Measurements from ENCODE around the gene CINP. TPM values are rescaled to one million over a fixed set of nuclear protein-coding genes. Genes with fewer than 3 reads are reported as not detected.

CINP gene
- total and polyA plus RNA-seq, 2 experiments from 2014 or later, result 54.0 to 63.1 TPM

- TF ChIP-seq CTCF (conservative IDR thresholded peaks at IDR 0.05; ENCODE audit: low read depth in 2 of 2), result no peak
- TF ChIP-seq, protein P1, sequence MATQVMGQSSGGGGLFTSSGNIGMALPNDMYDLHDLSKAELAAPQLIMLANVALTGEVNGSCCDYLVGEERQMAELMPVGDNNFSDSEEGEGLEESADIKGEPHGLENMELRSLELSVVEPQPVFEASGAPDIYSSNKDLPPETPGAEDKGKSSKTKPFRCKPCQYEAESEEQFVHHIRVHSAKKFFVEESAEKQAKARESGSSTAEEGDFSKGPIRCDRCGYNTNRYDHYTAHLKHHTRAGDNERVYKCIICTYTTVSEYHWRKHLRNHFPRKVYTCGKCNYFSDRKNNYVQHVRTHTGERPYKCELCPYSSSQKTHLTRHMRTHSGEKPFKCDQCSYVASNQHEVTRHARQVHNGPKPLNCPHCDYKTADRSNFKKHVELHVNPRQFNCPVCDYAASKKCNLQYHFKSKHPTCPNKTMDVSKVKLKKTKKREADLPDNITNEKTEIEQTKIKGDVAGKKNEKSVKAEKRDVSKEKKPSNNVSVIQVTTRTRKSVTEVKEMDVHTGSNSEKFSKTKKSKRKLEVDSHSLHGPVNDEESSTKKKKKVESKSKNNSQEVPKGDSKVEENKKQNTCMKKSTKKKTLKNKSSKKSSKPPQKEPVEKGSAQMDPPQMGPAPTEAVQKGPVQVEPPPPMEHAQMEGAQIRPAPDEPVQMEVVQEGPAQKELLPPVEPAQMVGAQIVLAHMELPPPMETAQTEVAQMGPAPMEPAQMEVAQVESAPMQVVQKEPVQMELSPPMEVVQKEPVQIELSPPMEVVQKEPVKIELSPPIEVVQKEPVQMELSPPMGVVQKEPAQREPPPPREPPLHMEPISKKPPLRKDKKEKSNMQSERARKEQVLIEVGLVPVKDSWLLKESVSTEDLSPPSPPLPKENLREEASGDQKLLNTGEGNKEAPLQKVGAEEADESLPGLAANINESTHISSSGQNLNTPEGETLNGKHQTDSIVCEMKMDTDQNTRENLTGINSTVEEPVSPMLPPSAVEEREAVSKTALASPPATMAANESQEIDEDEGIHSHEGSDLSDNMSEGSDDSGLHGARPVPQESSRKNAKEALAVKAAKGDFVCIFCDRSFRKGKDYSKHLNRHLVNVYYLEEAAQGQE (IDR thresholded peaks at IDR 0.05; ENCODE audit: unreplicated experiment), result no peak
Measured at GRCh38 chr14:102348376-102348775, 14.3 kb downstream of the CINP start (continued).

- no peaks in the 10 kb centered on the region; the same call in 1 of the 2 replicates for H3K36me3 ChIP-seq (ENCODE audit: insufficient read depth)
- H3K27ac Mint-ChIP-seq, result no peak overlapping the region
- no peaks in the 10 kb centered on the region for H3K79me2 ChIP-seq (replicated peaks; ENCODE audit: insufficient read depth)
- no peak overlapping the region for H3K4me3 Mint-ChIP-seq
- no peaks in the 10 kb centered on the region for H3K9me2 ChIP-seq (ENCODE audit: insufficient read depth)
- H3K27ac ChIP-seq (ENCODE audit: low read depth), result no peak overlapping the region
- H2AFZ ChIP-seq, result no peak overlapping the region
- H3K4me1 ChIP-seq (ENCODE audit: insufficient read depth), result no peaks in the 10 kb centered on the region
- H3K27me3 Mint-ChIP-seq (ENCODE audit: insufficient read depth, low read depth, poor library complexity), result peaks cover 2% of the 10 kb centered on the region
- H4K20me1 ChIP-seq (replicated peaks; ENCODE audit: insufficient read depth), result no peaks in the 10 kb centered on the region
- H3K27me3 ChIP-seq (ENCODE audit: insufficient read depth), result no peaks in the 10 kb centered on the region
- no peak overlapping the region for H3K4me2 ChIP-seq
- H3K9me3 Mint-ChIP-seq, result no peaks in the 10 kb centered on the region
- no peaks in the 10 kb centered on the region for H3F3A ChIP-seq (replicated peaks; ENCODE audit: low read depth)
- H3K36me3 Mint-ChIP-seq (ENCODE audit: low read depth), result peaks cover 47% of the 10 kb centered on the region
- no peaks in the 10 kb centered on the region for H3K4me1 Mint-ChIP-seq
- no peak overlapping the region for H3K4me3 ChIP-seq
- ATAC-seq, result no peak
- DNase-seq (ENCODE audit: low spot score), result no peak
- TF ChIP-seq JUNB (IDR thresholded peaks at IDR 0.05; ENCODE audit: unreplicated experiment) (no peak), EZH2phosphoT487 (IDR thresholded peaks at IDR 0.05; ENCODE audit: unreplicated experiment) (no peak), CREB1 (CRISPR knock-in tag; IDR thresholded peaks at IDR 0.05; ENCODE audit: low read depth) (no peak), EZH2 (IDR thresholded peaks at IDR 0.05; ENCODE audit: low read depth, unreplicated experiment) (no peak), CTCF (conservative IDR thresholded peaks at IDR 0.05; ENCODE audit: low read depth in 2 of 2) (no peak), NANOG (IDR thresholded peaks at IDR 0.05; ENCODE audit: borderline replicate concordance) (no peak), ZNF331 (CRISPR knock-in tag; IDR thresholded peaks at IDR 0.05; ENCODE audit: low read depth) (no peak)
- TF ChIP-seq, protein P2, sequence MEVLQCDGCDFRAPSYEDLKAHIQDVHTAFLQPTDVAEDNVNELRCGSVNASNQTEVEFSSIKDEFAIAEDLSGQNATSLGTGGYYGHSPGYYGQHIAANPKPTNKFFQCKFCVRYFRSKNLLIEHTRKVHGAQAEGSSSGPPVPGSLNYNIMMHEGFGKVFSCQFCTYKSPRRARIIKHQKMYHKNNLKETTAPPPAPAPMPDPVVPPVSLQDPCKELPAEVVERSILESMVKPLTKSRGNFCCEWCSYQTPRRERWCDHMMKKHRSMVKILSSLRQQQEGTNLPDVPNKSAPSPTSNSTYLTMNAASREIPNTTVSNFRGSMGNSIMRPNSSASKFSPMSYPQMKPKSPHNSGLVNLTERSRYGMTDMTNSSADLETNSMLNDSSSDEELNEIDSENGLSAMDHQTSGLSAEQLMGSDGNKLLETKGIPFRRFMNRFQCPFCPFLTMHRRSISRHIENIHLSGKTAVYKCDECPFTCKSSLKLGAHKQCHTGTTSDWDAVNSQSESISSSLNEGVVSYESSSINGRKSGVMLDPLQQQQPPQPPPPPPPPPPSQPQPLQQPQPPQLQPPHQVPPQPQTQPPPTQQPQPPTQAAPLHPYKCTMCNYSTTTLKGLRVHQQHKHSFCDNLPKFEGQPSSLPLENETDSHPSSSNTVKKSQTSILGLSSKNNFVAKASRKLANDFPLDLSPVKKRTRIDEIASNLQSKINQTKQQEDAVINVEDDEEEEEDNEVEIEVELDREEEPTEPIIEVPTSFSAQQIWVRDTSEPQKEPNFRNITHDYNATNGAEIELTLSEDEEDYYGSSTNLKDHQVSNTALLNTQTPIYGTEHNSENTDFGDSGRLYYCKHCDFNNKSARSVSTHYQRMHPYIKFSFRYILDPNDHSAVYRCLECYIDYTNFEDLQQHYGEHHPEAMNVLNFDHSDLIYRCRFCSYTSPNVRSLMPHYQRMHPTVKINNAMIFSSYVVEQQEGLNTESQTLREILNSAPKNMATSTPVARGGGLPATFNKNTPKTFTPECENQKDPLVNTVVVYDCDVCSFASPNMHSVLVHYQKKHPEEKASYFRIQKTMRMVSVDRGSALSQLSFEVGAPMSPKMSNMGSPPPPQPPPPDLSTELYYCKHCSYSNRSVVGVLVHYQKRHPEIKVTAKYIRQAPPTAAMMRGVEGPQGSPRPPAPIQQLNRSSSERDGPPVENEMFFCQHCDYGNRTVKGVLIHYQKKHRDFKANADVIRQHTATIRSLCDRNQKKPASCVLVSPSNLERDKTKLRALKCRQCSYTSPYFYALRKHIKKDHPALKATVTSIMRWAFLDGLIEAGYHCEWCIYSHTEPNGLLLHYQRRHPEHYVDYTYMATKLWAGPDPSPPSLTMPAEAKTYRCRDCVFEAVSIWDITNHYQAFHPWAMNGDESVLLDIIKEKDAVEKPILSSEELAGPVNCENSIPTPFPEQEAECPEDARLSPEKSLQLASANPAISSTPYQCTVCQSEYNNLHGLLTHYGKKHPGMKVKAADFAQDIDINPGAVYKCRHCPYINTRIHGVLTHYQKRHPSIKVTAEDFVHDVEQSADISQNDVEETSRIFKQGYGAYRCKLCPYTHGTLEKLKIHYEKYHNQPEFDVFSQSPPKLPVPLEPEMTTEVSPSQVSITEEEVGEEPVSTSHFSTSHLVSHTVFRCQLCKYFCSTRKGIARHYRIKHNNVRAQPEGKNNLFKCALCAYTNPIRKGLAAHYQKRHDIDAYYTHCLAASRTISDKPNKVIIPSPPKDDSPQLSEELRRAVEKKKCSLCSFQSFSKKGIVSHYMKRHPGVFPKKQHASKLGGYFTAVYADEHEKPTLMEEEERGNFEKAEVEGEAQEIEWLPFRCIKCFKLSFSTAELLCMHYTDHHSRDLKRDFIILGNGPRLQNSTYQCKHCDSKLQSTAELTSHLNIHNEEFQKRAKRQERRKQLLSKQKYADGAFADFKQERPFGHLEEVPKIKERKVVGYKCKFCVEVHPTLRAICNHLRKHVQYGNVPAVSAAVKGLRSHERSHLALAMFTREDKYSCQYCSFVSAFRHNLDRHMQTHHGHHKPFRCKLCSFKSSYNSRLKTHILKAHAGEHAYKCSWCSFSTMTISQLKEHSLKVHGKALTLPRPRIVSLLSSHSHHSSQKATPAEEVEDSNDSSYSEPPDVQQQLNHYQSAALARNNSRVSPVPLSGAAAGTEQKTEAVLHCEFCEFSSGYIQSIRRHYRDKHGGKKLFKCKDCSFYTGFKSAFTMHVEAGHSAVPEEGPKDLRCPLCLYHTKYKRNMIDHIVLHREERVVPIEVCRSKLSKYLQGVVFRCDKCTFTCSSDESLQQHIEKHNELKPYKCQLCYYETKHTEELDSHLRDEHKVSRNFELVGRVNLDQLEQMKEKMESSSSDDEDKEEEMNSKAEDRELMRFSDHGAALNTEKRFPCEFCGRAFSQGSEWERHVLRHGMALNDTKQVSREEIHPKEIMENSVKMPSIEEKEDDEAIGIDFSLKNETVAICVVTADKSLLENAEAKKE (CRISPR knock-in tag; IDR thresholded peaks at IDR 0.05), result no peak
- TF ChIP-seq, protein P3, sequence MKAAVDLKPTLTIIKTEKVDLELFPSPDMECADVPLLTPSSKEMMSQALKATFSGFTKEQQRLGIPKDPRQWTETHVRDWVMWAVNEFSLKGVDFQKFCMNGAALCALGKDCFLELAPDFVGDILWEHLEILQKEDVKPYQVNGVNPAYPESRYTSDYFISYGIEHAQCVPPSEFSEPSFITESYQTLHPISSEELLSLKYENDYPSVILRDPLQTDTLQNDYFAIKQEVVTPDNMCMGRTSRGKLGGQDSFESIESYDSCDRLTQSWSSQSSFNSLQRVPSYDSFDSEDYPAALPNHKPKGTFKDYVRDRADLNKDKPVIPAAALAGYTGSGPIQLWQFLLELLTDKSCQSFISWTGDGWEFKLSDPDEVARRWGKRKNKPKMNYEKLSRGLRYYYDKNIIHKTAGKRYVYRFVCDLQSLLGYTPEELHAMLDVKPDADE (IDR thresholded peaks at IDR 0.05), result no peak
Measured at GRCh38 chr14:102346645-102347044, 16.0 kb downstream of the CINP start.
